CD4-positive, alpha-beta T cell treated with Interleukin-6 at 100 ng/mL for 8 hours (primary cell): ENCODE data around the gene NFIA.

Experiments used
- DNase-seq: peaks from one replicate; pipeline ENCODE4 v3.0.0-alpha.2; 2020; ENCODE audit warnings: mixed read lengths, low spot score

The NFIA gene

GRCh38 chr1:61432616-61433388, 350.4 kb downstream of the NFIA start:
- no peak for DNase-seq

DNA sequence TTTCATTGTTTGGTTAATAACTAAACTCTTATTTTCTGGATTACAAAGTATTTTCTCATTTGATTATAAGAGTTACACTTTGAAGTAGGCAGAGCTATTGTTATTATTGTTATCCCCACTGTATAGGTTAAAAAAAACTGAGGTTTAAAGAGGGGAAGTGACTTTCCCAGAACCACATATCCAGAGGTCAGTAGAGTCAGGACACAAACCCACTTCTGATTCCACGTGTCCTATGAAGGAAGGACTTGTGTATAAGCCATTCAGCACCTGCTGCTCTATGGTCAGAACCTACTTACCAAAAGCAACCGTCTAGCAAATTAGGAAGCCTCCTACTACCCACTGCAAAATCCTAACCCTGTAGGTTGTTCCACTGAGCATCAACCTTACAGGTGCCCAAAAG, 351.3 kb downstream of the NFIA start:
- no peak for DNase-seq

GRCh38 chr1:61434276-61434675, 351.9 kb downstream of the NFIA start:
- DNase-seq, result no peak

DNA sequence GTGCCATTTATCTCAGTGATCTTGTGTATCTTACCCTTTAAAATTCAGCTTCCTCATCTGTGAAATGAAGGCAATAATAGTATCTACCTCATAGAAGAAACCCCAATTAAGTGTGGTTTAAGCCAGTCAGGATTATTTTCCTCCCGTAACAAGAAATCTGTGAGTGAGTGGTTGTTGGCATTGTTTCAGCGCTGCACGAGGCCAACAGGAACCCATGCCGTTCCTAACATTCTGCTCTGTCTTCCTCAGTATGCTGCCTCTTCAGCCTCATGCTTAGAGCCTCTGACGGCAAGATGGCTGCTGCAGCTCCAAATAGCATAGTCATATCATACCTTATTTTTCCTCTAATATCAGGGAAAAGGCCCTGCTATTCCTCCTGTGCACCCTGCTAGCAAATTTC, 352.9 kb downstream of the NFIA start:
- DNase-seq, result no peak

DNA sequence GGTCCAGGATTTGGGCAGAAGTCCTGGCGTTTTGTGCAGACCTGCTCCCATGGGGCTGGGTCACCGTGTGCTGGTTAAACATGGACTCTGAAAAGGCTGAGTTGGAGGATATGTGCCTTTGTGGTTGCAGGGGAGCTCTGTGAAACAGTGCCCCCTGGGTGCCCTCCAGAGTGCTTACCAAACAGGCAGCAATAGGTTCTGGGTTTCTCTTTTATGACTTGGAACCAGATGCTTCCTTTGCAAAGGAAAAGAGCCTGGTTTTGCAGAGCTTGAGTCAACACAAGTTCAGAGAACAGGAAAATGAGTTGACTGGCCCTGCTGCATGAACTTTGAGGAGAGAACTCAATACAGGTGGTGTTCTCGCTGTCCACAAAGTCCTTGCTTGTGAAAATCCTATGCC, 353.7 kb downstream of the NFIA start:
- DNase-seq, result no peak

DNA sequence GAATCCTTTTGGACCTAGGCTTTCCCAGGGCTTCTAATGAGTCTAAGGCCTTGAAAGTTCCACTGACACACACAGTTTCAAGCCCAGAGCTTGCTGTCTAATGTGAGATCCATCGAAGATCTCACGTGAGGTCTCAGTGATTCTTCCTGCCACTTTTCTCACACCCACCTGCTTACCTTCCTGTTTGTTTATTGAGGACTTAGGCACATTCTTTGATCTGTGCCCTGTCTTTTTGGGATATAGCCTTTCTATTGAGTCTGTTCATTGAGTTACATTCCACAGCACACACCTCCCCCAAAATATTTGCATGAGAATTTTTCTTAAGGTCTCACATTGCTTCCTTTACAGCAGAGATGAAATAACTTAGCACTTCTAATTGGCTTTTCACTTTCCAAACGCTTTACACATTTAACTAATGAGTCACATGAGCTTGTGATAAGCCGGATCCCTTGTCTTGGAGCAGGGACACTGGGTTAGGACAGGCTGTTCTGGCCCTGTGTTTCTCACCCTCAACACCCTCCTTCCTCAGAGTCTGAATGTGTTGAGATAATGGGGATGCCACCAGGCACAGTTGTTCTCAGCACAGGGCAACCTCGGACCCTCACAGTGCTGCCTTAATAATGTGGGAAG, 354.2 kb downstream of the NFIA start:
- DNase-seq, result no peak

DNA sequence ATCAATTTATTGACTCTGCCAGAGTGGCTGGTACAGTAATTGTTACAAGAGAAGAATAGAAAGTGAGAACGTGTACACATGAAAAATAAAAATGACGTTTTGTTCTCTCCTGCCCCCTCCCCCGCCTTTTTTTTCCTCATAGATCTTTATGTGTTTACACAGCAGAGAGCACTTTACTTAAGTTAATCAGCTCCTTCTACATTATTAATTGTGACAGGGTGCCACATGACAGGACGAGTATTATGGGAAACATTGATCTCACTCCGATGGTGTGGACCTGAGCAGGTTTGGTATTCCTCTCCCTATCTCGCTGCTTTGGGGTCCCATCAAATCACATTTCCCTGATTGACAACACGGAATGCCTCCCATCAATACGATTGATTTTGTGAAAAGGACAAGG, 356.9 kb downstream of the NFIA start:
- DNase-seq, result no peak

DNA sequence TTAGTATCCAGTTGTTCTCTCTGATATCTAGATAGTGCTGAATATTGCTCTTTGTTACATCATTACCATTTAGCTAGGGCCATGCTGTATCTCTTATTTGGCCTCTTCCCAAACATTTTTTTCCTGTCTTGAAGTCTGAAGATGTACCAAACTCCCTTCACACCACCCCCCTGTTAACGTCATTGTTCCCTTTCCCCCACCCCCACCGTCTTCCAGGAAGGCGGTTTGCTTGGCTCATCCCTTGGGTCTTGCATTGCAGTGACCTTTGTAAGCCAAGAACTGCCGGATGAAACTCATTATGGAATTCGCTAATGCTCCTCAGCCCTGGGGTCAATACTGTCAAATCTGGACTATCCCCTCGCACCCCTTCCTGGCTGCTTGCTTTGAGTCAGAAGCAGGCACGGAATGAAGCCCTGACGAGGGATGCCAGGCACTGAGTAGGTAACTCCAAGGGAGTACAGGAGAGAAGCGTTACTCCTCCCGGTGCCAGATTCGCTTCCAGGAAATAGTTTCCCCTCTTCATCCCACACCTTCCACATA, 359.4 kb downstream of the NFIA start:
- no peak for DNase-seq

GRCh38 chr1:61442544-61442943, 360.2 kb downstream of the NFIA start:
- no peak for DNase-seq

DNA sequence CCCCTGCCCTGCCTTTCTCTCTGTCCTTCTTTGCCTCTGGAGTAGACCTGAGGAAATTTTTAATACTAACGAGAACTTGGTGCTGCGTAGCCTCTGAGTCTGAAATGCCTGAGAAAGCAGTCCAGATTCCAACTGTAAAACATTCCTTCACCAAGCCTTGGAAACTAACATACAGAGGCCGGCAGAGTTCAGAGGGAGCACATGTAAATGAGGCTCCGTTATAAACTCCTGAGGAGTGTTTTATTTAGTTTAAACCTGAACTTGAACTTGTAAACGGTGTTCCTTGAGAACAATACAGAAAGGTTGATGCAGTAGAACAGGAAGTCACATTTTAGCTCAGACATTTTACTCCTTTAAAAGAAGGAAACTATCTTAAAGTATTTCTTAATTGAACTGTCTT, 361.9 kb downstream of the NFIA start:
- no peak for DNase-seq

- no peak for DNase-seq
These were observed 363.0 kb downstream of the NFIA start for GRCh38 chr1:61445269-61445825.

GRCh38 chr1:61446531-61446991, 364.2 kb downstream of the NFIA start:
- no peak for DNase-seq

DNA sequence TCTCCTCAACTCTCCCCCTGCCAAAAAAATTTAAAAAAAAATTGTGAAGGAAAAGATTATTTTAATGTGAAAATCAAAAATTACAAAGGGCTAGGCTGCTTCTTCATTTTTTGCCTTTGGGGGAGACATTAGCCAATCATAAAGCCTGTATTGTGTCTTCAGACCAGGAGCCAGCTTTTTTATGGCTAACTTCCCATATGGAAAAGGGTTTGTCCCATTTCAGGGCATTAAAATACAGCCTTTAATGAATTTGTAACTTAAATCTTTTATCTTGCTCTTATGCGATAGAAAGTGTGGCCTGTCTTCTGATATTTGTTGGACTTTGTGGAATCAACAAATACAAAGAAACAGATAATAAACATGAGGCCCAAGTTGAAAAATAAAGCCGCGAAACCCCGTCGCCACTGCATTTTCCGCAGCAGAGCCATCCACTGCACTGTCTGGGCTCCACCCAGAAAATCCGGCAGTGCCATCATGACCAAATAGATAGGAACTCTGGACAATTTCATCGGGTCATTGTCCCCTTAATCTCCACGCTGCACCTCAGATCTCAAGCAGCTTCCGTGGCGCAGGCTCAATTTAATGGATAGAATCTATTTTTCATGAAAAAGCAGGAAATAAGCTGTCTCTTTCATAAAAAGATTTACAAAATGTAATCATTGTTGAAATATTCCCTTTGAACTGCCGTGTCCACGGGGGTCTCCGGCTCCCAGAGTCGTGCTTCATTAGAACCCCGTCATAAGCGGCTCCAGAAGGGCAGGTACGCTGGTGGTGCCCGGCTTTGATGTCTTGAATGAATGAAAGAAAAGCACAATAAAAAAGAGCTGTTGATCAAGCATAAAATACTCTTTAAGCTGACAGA, 365.0 kb downstream of the NFIA start:
- no peak for DNase-seq

DNA sequence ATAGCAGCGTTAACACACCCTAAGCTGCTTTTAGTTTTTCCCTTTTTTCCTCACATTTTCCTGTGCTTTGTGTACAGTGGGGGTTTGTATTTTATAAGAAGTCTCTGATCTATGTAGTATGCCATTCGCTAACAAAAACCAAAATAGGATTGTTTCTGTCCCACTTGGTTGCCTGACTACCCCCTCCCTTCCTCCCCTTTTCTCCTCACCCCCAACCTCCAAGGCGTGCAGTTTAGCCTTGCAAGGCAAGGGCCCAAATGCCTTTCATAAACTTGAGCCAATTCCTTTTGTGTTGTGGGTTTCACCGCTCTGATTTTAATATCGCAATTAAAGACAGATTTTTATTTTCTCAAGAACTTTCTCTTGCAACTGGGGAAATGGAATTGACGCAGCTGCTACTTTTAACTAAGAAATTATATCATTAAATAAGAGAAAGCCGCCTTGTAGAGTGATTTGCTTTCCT, 365.6 kb downstream of the NFIA start:
- DNase-seq, result no peak

DNA sequence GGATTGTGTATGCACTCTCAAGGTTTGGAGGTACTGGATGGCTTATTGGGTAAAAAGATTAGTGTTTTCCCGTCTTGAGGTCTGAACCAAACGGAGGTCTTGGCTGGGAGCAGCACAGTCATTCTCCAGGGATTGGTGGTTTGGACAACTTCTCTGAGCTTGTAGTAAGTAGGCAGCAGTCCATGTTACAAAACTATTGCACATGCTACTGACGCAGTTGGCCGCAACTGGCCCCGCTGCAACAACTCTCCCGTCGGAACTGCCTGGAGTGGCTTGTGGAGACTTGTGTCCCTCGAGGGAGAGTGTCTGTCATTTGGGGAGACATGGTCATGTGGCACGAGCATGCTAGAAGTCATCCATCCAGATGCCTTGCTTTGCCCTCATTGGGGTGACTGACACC, 366.6 kb downstream of the NFIA start:
- no peak for DNase-seq

- DNase-seq, result no peak
These were observed 367.0 kb downstream of the NFIA start for GRCh38 chr1:61449410-61449809.

- no peak for DNase-seq
These were observed 368.1 kb downstream of the NFIA start for GRCh38 chr1:61450454-61450853.

DNA sequence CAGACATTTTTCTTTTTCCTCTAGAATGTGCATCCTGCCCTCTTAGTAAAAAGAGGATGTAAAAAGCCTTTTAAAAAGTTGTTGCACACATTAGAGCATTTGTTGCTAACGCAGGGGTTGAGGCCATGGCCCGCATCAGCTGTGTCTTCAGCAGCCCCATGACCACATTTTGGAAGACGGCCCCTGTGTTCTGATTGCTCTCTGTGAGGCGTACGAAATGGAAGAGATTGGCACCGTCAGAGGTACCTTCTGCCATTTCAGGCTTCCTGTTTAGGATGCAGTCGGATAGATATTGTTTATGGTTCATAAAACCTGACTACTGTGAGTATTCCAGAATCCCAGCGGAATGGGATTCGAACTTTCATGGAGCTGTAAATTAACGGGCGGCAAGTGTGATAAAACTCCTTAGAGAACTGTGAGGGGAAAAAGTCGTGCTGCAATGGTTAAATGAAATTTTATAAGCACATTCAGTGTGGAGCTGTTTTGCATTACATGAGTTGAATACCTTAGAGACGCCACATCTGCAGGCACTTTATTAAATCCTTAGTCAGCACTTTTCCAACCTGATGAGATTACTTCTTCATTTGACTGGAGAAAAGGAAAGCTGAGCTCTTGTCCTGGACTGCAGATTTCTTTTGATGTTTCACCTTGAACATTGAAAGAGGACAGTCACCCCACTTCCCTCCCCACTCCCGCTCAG, 368.7 kb downstream of the NFIA start:
- no peak for DNase-seq

DNA sequence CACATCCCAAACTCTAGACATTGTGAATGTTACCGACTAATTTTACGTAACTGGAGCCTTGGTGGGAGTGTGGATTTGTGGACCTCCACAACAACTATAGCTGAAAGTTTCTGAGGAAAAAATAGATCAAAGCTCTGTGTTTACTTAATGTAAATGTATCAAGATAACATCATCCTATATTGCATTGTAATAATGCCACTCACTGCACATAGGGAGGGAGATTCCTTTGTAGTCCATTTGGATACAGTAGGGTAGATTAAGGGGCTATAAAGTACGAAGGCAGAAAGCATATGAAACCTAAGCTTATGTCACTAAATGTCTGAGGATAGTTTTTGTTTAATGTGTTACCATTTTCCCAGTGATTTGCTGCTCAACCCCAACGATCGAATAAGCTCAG, 369.2 kb downstream of the NFIA start:
- DNase-seq, result no peak

DNA sequence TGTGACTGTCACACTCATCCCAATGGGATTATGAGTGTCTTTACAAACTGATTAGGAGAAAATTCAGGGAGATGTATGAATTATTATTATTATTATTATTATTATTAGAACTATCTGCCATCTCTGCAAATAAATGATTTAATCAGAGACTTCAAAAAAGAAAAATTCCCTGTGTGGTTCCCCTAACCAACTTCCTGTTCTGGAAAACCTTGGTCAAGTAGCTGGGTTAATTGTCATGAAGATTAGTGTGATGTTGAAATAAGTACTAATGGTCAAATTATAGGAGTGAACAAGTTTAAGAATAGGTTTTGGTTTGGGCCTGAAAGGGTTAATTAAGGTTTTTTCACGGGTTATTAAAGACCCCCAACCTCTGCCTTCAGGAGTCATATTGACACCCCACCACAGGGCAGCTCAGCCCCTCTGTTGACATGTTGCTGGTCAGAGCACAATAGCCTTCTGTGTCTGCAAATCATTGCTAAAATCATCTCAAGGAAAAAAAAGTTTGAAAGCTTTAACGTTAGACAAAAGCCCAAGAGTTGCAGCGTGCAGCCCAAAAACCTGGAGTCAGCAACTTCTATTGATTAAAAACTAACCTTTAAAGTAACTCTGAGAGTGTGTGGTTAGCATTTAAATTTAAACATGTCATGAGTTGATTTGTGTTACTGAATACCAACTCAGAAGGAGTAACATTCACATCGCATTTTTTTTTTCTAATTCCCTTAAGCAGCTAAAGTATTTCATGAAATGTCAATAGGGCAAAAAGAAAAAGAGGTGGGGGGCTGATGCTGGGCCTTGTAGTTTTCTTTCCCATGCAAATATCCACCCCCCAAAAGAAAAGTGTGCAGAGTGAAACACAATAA, 370.0 kb downstream of the NFIA start:
- no peak for DNase-seq
